Upper lobe of left lung (tissue), 4 donors: ENCODE results near the gene PTPN1.

Source experiments
- CTCF ChIP-seq, 6 experiments: fragments of 450-650 bp in 4 of 6; fragments of 200-600 bp in 2 of 6; sonication (generic) in 2 of 6; IDR thresholded peaks; one replicate each; pipeline ENCODE4 v1.5.1; 2016 to 2019; ENCODE audit warnings: antibody characterized with exemption in 6 of 6
- EP300 ChIP-seq, 4 donors: sonication (generic); formaldehyde crosslinking; IDR thresholded peaks; one replicate each; pipeline ENCODE4 v1.5.1; 2017; ENCODE audit warnings: antibody characterized with exemption in 4 of 4, control low read depth in 2 of 4
- POLR2A ChIP-seq, 4 donors: fragments of 450-650 bp; IDR thresholded peaks; one replicate each; pipeline ENCODE4 v1.5.1; 2016 to 2017; ENCODE audit warnings: antibody characterized with exemption in 4 of 4, mild to moderate bottlenecking in 2 of 4

- TF ChIP-seq CTCF (IDR thresholded peaks at IDR 0.05) (no peak), EP300 (IDR thresholded peaks at IDR 0.05) (no peak), POLR2A (IDR thresholded peaks at IDR 0.05) (no peak)
Observed at GRCh38 chr20:50548396-50548795, 38.2 kb downstream of the PTPN1 start.
